Activated T-cell treated with anti-CD3 and anti-CD28 coated beads for 1 hour (primary cell): Measurements from ENCODE around the gene GPR84.

ENCODE experiments used
- DNase-seq: peaks from one replicate; pipeline ENCODE4 v3.0.0-alpha.2; 2020; ENCODE audit warnings: low read depth

The GPR84 gene

DNA sequence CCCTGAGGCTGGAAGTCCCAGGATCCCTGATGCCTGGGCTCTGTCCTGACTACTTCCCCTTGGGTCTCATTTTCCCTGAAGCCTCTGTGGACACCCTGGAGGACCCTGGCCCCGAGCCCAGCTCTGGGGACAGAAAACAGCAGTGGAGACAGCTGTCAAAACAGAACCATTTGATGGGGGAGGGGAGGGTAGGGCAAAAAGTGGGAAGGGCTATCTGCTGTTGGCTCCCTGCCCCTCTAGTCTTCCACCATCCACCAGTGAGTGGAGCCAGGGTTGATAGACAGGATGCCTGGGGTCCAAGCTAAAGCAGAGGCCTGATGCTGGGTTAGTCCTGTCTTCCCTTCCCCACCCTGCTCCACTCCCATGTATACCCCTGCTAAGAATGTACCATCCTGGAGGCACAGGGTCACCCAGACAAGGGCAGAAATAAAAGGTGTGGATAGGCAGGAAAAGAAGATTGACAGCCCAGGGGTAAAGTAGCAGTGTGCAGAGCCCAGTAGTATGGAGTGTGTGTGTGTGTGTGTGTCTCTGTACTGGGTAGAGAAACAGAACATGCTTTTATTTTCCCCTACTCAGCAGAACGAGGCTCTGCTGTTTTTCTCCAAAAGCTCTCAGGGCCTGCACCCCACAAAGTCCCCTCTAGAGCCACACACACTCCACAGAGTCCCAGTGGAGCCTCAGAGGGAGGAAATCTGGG is 10.4 kb upstream of the GPR84 start:
- DNase-seq = no peak

DNA sequence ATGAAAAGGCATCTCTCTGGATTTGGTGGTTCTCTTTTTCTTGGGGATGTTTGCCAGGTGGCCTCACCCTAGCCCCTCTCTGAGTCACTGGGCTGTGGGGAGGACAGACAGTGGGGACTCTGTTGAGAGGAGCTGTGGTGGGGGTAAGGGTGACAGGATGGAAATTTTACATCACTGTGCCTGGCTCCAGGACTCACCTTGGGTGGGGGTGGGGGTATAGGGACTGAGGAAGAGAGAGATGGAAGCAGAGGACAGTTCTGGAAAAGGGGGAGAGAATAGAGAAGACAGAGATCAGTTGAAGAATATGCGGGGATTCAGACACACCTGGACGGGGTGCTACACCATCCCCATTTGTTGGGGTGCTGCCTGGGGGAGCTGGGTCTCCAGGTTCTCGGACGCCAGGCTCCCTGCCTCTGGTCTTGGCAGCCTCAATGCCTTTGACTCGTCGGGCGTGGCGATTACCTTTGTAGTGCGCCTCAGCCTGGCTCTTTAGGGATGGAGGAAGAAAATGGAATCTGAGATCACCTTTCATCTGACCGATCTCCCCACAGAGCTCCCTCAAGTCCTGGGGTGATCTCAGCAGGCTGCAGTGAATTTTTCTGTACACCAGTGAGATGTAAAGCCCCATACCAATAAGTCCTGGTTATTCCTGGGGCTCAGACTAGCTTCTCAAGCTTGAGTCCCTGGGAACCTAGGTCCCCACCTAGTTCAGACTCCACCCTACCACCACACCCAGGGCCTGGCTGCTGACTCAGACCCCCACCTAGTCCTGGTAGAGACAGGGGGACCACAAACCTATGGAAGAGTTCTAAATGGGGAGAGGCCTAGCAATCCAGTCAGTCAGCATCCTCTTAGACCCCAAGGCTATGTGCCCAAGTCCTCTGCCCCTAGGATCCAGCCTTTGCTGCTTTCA is 9.6 kb upstream of the GPR84 start:
- no peak for DNase-seq

DNA sequence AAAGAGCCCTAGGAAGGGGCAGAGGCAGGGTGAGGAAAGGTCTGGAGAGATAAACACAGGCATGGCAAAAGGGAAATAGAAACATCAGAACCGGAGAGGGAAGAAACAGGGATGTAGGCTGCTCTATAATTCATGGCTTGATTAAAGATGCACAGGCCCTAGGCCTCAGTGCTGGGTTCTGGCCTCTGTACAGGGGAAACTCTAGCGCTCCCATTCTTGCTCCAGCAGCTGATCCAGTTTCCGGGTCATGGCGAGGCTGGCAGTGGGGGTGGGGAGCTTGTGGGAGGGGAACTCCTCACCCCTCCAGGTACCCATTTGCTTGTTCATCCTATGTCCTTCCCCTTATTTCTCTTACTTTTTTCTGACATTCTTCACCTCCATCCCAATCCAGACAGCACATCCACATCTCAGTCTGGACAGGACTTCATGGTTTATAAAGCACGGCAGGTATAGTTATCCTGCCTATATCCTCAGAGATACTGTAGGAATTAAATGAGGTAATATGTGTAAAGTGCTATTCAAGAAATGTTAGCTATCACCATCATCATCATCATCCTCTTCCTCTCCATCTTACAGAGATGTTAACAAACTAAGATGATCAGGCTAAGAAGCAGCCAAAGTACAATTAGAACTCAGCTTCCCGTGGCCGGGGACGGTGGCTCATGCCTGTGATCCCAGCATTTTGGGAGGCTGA is 8.0 kb upstream of the GPR84 start:
- no peak for DNase-seq

DNA sequence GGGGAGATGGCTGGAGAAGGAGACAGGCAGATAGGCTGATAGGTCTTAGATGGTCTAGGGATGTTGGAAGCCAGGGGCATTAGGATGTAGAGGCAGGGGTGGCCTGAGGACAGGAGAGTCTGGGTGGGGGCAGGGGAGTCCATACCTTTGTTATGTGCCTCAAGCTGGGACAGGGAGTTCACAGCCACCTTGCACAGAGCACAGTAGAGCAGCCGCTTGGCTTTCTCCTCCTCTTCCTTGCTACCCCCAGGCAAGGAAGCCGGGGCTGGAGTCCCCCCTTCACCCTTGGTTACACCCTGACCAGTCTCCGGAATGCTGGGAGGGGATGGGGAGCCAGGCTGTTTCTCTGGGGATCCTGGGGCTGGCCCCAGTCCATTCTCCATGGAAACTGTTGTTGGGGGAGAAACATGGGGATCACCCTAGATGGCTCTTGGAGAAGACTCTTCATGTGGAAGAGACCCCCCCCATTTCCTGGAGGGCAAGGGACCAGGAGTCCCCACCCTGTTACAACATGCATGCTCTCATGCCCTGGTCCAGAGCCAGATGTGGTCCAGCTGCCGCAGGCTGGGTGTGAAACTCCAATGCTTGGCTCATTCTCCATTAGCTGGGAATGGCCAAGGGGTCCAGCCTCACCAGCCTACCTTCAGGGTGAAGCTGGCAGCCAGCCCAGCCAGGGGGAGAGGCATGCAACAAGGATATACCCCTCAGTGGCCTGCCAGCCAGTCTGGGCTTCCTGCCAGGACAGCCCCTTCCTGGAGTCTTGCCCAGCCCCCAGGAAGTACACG is 7.2 kb upstream of the GPR84 start:
- DNase-seq = no peak

DNA sequence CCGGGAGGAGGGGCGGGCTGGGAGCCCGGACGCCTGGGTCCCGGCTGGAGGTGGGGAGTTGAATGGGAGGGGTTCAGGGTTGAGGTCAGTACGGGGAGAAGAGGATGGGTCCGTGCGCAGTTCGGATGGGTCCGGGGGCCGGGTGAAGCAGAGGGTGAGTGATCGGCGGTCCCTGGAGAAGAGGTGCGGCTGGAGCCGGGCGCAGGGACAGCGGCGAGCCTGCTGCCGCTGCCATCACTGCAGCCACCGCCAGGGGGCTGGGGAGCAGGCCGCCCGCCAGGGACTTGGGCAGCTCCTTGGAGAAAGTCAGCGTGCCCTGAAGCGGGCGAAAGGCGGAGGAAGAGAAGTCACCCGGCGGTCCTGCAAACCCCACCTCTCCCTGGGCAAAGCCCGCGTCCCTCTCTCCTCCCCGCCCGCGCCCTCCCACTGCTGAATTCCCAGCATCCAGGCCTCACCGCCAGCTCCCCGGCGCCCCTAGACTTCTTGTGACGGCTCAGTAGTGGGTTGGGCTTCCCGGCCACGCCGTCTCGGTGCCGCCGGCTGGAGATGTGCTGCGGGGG is 6.0 kb upstream of the GPR84 start:
- no peak for DNase-seq

DNA sequence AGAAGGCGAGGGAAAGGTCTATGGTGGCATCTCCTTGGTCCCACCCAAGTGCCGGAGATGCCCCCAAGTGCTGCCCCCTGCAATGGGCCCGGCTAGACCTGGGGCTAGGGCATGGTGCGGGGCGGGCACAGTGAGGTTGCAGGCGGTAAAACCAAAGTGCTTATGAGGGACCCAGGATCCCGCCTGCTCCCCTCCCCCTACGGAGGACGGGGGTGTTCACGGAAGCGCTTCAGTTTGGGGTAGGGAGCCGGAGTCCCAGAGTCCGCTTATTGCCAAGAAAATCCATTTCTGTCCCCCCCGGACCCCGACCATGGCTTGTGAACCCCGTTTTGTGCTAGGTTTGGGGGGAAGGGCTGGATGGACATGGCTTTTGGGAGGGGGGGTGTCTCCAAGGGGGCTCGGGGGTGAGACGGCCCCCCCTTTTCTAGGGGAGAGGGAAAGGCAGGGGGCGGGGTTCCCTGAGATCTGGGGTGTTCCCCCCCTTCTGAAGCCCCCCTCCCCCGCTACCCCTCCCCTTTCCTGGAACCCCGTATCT is 5.4 kb upstream of the GPR84 start:
- no peak for DNase-seq

DNA sequence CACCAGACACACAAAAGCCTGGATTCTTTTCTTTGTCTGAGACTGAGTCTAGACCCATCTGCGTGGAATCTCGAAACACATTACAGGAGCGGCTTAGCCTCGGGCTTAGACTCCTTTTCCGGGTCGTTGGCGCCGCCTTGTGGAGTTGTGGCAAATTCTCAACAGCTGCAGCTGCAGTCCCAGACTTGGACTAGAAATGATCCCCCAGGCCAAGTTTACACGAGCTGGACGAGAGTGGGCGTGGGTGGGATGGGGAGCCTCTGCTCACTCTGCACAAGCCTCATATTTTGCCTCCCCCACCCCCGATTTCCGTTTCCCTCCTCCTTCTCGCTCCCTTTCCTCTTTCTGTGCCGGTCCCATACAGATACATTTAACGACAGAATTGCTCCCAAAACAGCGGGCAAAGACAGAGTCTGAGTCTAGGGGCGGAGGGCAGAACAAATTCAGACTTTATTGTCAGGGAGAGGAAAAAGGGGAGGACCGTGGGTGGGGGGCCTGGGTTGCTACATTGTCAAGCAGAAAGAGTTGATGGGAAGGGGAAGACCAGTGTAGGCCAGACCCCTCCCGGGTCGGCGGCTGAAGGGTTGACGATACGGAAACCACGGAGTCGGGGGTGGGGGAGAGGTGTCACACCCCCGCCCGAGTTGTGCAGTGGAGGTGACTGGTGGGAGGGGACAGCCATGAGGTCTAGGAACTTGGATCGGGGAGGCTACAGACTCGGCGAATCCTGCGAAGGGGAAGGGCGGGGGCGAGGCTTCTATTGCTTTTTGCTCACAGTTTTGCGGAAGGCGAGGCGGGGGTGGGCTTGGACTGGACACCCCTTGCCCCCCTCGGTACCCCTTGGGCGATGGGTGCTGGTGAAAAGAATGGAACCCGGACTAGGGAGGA is 4.7 kb upstream of the GPR84 start:
- peak; percentile 95 for DNase-seq

DNA sequence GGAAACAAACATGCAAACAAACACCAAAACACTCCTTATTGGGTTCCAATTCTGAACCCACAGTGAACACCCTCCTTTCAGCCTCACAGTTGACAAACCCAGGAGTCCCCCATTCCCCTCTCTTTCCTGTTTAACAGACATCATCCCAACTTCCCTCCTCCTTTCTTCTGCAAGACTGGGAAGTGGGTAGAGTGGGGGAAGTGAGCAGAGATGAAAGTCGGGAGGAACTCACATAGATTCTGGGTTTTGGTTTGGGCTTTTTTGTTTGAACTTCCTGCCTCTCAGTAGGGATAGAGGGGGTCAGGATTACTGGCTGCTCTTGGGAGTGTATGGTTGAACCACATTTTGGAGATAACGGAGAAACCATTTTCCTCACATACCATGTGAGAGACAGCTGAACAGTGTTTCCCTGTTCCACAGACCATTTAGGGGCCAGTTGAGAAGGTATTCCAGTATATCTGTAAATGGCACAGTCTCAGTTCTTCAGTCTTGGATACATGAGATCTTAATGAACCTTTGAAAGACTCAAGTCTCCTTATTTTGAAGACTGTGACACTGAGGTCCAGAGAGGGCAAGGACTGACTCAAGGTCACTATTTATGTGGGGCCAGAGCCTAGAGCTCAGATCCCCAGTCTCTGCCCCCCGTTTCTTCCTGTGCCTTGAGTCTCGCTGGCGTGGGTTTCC is 3.9 kb upstream of the GPR84 start:
- DNase-seq = no peak

DNA sequence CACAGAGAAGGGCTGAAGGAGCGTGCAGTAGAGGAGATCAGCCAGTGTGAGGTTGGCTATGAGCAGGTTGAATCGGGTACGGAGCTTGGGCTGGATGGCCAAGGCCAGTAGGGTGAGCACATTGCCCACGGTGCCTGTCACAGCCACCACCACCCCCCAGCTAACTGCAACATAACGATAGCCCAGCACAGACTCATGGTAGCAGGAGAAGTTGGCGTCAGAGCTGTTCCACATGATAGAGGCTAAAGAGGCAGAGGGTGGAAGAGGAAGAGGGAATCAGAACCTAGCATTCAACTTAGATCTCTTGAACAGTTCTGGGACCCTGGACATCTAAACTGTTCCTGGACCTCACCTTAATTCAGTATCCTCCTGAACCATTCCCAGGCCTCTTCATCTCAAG is 668 bp downstream of the GPR84 start:
- DNase-seq = no peak

DNA sequence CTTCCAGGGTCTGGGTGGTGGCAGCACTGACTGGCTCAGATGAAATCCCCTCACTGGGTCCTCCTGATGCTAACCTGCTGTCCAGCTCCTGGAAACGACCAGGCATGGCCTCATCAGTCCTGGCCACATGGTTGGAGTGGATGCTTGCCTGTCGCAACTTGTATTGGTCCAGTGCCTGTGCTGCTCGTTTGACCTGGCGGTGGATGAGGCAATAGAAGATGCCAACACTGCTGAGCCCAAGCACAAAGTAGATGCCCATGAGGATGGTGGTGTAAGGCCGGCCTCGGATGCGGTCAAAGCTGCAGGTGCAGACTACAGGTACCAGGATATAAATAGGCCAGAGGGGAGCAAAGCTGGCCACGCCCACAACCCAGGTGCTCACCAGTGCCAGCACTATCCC is 1.2 kb downstream of the GPR84 start:
- DNase-seq = no peak

DNA sequence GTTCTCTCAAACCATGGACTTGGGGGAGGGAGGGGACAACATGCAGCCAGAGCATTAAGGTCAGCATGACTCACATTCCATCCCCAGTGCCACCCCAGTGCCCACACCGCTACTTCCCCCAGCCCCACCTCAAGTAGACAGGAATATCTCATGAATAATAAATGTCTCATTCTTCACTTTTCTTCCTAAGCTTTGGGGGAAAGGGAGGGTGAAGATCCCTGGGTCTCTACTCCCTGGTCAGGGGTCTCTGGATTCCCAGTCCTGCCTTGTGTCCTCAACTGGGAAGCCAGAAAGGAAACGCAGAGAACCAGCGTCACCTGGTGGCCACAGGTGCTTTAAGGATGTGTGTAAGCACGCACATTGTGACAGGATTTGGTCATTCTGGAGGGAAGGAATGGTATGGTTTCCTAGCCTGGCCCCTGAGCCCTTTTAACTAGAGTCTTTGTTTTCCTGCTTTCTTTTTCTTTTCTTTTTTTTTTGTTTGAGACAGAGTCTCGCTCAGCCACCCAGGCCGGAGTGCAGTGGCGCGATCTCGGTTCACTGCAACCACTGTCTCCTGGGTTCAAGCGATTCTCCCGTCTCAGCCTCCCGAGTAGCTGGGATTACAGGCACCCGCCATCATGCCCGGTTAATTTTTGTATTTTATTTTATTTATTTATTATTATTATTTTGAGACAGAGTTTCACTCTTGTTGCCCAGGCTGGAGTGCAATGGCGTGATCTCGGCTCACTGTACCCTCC is 3.4 kb downstream of the GPR84 start:
- DNase-seq = peak; percentile 49

DNA sequence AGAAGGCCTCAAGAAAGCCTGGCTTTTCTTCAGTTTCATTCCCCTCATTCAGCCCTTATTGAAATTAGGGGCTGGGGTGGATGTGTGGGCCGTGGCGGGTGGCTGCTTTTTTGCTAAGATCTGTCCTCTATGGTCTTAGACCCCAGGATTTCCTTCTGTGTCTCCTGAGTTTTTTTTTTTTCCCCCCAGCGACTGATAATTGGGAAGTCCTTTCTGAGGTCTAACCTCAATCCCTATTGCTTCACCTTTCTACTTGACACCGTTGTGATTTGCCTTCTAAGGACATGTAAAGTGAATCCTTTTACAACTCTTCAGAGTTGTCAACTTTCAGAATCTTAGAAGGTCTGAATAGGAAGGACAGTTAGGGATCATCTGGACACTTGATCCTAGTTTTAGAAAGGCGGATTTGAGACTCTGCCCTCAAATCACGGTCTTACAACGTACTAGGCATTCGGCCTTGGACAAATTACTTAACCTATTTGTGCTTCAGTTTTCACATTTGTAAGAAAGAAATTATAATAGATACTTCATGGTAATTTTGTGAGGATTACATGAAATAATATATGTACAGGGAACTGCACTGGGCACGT is 4.4 kb downstream of the GPR84 start:
- DNase-seq = no peak

DNA sequence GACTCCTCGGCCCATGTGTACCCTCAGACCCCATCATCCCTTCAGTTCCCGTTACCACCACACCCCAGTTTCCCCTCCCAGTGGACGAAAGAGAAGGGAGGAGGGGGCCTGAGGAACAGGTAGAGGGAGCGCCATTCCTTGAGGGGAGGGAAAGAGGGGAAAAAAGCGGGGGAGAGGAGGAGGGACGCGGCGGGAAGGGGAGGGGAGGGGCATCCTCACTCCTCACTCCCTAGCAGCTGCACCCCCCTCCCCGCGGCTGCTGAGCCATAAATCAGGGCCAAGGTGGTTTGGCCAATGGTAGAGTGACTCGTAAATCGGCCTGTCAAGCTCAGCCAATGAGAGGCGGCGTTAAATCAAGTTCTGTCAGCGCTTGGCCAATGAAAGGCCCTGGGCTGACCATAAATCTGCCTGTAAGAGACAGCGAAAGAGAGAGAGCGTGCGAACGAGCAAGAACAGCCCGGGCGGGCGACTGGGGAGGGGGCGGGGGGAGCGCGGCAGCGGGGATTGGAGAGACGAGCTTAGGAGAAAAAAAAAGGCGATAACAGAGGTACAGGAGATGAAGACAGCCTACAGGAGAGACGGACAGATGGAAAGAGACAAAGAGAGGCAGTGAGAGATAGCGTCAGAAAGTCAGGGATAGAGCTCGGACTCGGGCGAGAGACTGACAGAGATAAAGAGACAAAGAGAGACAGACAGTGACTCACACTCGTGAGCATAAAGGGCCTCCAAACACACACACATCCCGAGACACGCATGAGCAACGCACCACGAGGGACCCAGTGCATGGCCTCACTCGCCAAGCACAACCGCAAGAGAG is 5.1 kb downstream of the GPR84 start:
- peak; percentile 86 for DNase-seq

DNA sequence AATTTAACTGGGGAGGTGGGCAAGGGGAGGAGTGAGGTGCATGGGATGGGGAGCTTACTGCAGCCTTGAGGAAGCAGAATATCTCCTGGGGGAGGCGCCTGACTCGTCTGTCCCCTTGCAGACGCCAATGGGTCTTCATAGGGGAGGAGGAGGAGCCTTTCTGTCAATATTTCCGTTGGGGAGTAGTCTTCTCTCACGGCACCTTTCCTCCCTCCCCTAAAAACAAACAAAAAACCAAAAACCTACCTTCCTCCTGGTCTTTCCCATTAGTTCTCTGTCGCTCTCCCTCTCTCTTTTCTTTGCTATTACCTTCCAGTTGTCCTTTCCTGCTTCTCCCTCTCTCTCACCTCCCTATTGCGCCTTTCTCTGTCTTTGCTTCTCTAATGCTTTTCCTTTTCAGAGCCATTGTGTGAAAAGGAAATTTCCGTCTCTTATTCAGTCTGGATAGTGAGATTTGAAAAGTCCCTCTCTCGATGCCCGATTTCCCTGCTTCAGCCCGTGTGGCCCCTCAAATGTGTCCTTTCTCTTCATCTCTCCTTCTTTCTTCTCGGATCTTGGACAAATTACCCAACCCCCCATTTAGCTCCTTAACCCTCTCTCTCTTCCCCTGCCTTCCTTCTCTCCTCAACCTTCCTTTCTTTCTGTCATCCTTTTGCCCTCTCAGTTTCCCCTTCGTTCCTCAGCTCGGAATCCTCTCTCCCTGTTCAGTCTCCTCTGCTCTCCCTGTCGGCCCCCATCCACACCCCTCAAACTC is 5.9 kb downstream of the GPR84 start:
- DNase-seq = peak; percentile 17

DNA sequence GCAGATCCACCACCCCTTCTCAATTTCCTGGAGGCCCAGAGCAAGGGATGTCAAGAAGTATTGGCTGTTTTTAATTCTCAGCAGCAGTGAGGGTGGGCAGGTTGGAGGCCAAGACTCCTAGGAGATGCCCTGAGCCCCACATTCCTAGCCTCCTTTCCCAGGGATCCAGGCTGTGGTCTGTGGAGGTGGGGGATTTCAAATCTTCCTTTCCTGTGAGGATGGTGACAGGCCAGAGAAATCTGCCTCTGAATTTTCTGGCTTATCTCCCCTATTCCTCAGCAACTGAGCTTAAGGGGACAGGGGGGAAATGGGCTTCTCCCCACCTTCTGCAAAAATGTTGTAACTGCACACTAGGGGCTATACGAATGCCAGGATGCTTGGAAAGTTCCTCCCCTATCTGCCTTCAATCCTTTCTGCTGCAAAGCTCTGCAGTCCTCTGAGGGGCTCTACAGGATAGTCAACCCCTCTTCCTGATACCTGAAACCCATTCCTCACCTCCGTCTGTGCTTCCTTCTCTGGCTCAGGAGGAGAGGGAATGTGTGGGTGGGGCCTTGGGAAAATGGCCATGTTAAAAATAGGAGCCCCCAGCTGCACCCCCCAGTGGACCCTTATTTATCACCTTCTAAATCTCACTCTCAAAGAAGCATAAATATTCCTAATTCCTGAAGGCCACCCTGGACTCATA is 6.6 kb downstream of the GPR84 start:
- no peak for DNase-seq

DNA sequence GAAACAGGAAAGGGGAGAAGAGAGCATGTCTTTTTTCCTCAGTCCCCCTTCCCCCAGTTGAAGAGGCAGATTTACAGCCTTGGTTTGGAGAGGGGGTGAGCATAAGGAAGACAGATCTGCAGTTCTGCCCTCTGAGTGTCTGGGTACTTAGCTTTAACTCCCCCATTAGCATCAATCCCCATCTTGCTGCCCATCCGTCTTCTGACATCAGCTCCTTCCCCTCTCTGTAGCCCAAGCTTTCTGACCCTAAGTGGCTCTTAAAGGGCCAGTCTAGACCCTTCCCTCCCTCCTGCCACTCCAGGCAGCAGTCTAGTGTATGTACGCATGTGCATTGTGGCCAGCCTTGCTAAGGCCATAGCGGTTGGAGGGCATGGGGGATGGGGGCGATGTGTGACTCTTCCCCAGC is 7.3 kb downstream of the GPR84 start:
- DNase-seq = no peak

DNA sequence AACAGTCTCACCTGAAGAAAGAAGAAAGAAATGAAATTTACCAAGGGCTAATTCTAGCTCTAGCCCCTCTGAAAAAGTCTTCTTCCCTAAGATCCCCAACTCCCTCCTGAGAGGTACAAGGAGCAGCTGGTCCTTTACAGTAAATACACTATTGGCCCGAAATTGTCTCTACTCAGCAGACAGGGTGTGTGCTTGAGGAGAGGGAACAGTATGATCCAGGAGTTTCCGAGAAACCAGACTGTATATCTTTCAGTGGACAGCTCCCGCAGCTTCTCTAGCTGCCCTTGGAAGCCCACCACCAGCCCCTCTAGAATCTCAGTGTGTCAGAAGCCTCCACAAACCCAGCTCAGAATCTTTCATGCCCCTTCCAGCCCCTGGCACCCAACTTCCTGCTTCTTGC is 8.1 kb downstream of the GPR84 start:
- no peak for DNase-seq
